Caco-2 (cell line): ENCODE results near the gene COL5A1. TPM values are rescaled to one million over a fixed set of nuclear protein-coding genes. Genes with fewer than 3 reads are reported as not detected.
A peak's percentile ranks its signal among the peaks of the same experiment; 100 is the strongest.

Source experiments
- BruUV-seq: library from RNA; stranded (reverse); fragments of 400-500 nt; replicated peaks from 2 replicates; lab custom pipeline; 2021; lab: Mats Ljungman, UMichigan
- CTCF ChIA-PET: fragments of 300-600 bp; sonication (Branson Sonifier 250); formaldehyde crosslinking; loops from one replicate; lab custom pipeline; 2022; ENCODE audit warnings: antibody characterized with exemption; lab: Charles Lee
- POLR2A ChIA-PET: fragments of 300-600 bp; sonication (Branson Sonifier 250); formaldehyde crosslinking; loops from one replicate; lab custom pipeline; 2022; ENCODE audit warnings: antibody characterized with exemption; lab: Charles Lee
- DNase-seq, 2 experiments: peaks; one replicate each; pipeline versions ENCODE4 v3.0.0 to v3.0.0-alpha.2; 2020 to 2022
- H3K27me3 ChIP-seq: replicated peaks from 2 replicates; pipeline ENCODE4 v1.6.0; 2011; ENCODE audit warnings: low read length; ENCODE audit not compliant: control insufficient read depth, insufficient read depth
- H3K36me3 ChIP-seq: 2 replicates; pipeline ENCODE4 v1.5.1; 2011; ENCODE audit warnings: low read length; ENCODE audit not compliant: control insufficient read depth, insufficient read depth
- H3K4me1 ChIP-seq: fragments of 250-450 bp; sonication (Bioruptor Pico); 2 replicates; pipeline ENCODE4 v1.5.1; 2020; ENCODE audit warnings: mild to moderate bottlenecking
- H3K4me3 ChIP-seq: 2 replicates; pipeline ENCODE4 v1.5.1; 2011; ENCODE audit warnings: low read depth, mild to moderate bottlenecking, control low read depth, low read length
- H3K9me3 ChIP-seq: fragments of 250-450 bp; sonication (Bioruptor Pico); 2 replicates; pipeline ENCODE4 v1.5.1; 2020; ENCODE audit warnings: mild to moderate bottlenecking, moderate library complexity
- H3K27ac Mint-ChIP-seq: one replicate; pipeline ENCODE4 v1.8.0; 2022; ENCODE audit warnings: mixed read lengths; ENCODE audit not compliant: unreplicated experiment
- H3K27me3 Mint-ChIP-seq: one replicate; pipeline ENCODE4 v1.8.0; 2022; ENCODE audit warnings: mixed read lengths; ENCODE audit not compliant: insufficient read depth, unreplicated experiment
- H3K36me3 Mint-ChIP-seq: one replicate; pipeline ENCODE4 v1.8.0; 2022; ENCODE audit warnings: mild to moderate bottlenecking, mixed read lengths; ENCODE audit not compliant: insufficient read depth, unreplicated experiment
- H3K4me1 Mint-ChIP-seq: one replicate; pipeline ENCODE4 v1.8.0; 2022; ENCODE audit warnings: low read depth, mixed read lengths; ENCODE audit not compliant: unreplicated experiment
- H3K4me3 Mint-ChIP-seq: one replicate; pipeline ENCODE4 v1.8.0; 2022; ENCODE audit warnings: mild to moderate bottlenecking, moderate library complexity, mixed read lengths; ENCODE audit not compliant: unreplicated experiment
- H3K9me3 Mint-ChIP-seq: one replicate; pipeline ENCODE4 v1.8.0; 2022; ENCODE audit warnings: mixed read lengths; ENCODE audit not compliant: unreplicated experiment
- CTCF ChIP-seq, 2 experiments: fragments of 200-600 bp in 1 of 2; IDR thresholded peaks; 1 replicate in 1 of 2; 2 replicates in 1 of 2; pipeline versions ENCODE4 v1.5.1 to v1.8.0; 2011 to 2022; ENCODE audit warnings: antibody characterized with exemption in 1 of 2, control low read depth in 1 of 2, inconsistent platforms in 1 of 2, low read depth in 1 of 2, low read length in 1 of 2, mild to moderate bottlenecking in 1 of 2, moderate library complexity in 1 of 2; ENCODE audit not compliant: insufficient read depth in 1 of 2, severe bottlenecking in 1 of 2, unreplicated experiment in 1 of 2
- intact Hi-C: fragments of 100-400 bp; cut with micrococcal nuclease; formaldehyde crosslinking; loops from one replicate; pipeline ENCODE4 v1.10.0; 2022; ENCODE audit not compliant: unreplicated experiment
- total RNA-seq: library from RNA; stranded (reverse); gene quantifications from 2 replicates; pipeline ENCODE4 v1.2.3, GENCODE V29; 2022

COL5A1 gene
- total RNA-seq, 1 experiment from 2014 or later: 4.8 TPM

GRCh38 chr9:134663084-134663483 is 21.5 kb downstream of the COL5A1 start:
- H3K9me3 ChIP-seq: peaks cover 5% of the 10 kb centered on the region; the same call in 1 of the 2 replicates
- no peak for TF ChIP-seq CTCF (IDR thresholded peaks at IDR 0.05; ENCODE audit: insufficient read depth in 1 of 2, low read depth in 1 of 2, low read length in 1 of 2, severe bottlenecking in 1 of 2, unreplicated experiment in 1 of 2)
- Mint-ChIP-seq H3K4me1 (no peaks in the 10 kb centered on the region), H3K27ac (no peak overlapping the region), H3K9me3 (peaks cover under 1% of the 10 kb centered on the region), H3K4me3 (no peak overlapping the region), H3K27me3 (no peaks in the 10 kb centered on the region), H3K36me3 (no peaks in the 10 kb centered on the region)
- ChIA-PET CTCF (interaction anchor here (0.7 to 1.1 kb wide), 2 partner anchors 27 to 221 kb away, joined by 3 to 7 read pairs; no protein-coding TSS in a partner anchor), POLR2A (no interaction called here)
- no peak overlapping the region for H3K4me3 ChIP-seq
- BruUV-seq: no TSS peak
- intact Hi-C loops: no loop called here
- H3K27me3 ChIP-seq: no peaks in the 10 kb centered on the region
- no peaks in the 10 kb centered on the region for H3K4me1 ChIP-seq
- DNase-seq: no peak
- H3K36me3 ChIP-seq: no peaks in the 10 kb centered on the region

- DNase-seq: no peak
- CTCF ChIA-PET: interaction anchor here (0.7 kb wide), 1 partner anchor 26 kb away, joined by 3 read pairs; no protein-coding TSS in a partner anchor
- intact Hi-C loops: no loop called here
- Histone ChIP-seq H3K4me3 (no peak overlapping the region), H3K9me3 (peaks cover 5% of the 10 kb centered on the region; the same call in 1 of the 2 replicates), H3K4me1 (no peaks in the 10 kb centered on the region), H3K36me3 (no peaks in the 10 kb centered on the region), H3K27me3 (no peaks in the 10 kb centered on the region)
- no TSS peak for BruUV-seq
- Mint-ChIP-seq H3K9me3 (peaks cover 8% of the 10 kb centered on the region), H3K27ac (no peak overlapping the region), H3K27me3 (no peaks in the 10 kb centered on the region), H3K36me3 (no peaks in the 10 kb centered on the region), H3K4me3 (no peak overlapping the region), H3K4me1 (peaks cover under 1% of the 10 kb centered on the region)
- peak in 1 of 2 experiments; percentile 17 for TF ChIP-seq CTCF (IDR thresholded peaks at IDR 0.05; ENCODE audit: insufficient read depth in 1 of 2, low read depth in 1 of 2, low read length in 1 of 2, severe bottlenecking in 1 of 2, unreplicated experiment in 1 of 2)
- POLR2A ChIA-PET: no interaction called here
These were observed 22.3 kb downstream of the COL5A1 start for GRCh38 chr9:134663753-134664415.

GRCh38 chr9:134664446-134664845 is 22.8 kb downstream of the COL5A1 start:
- no peaks in the 10 kb centered on the region for H3K27me3 ChIP-seq
- ChIA-PET POLR2A (no interaction called here), CTCF (no interaction called here)
- H3K9me3 ChIP-seq: peaks cover 5% of the 10 kb centered on the region; the same call in 1 of the 2 replicates
- H3K9me3 Mint-ChIP-seq: peaks cover 14% of the 10 kb centered on the region
- no TSS peak for BruUV-seq
- H3K4me1 ChIP-seq: peaks cover 1% of the 10 kb centered on the region; the same call in 1 of the 2 replicates
- DNase-seq: no peak
- H3K4me1 Mint-ChIP-seq: peaks cover 6% of the 10 kb centered on the region
- H3K27ac Mint-ChIP-seq: no peak overlapping the region
- H3K36me3 ChIP-seq: no peaks in the 10 kb centered on the region
- TF ChIP-seq CTCF (IDR thresholded peaks at IDR 0.05; ENCODE audit: insufficient read depth in 1 of 2, low read depth in 1 of 2, low read length in 1 of 2, severe bottlenecking in 1 of 2, unreplicated experiment in 1 of 2): no peak
- intact Hi-C loops: no loop called here
- no peaks in the 10 kb centered on the region for H3K36me3 Mint-ChIP-seq
- H3K27me3 Mint-ChIP-seq: no peaks in the 10 kb centered on the region
- H3K4me3 ChIP-seq: no peak overlapping the region
- no peak overlapping the region for H3K4me3 Mint-ChIP-seq
